Mucosa of descending colon (tissue), 3 donors: ENCODE measurements around the gene DNAI1. TPM values are rescaled to one million over a fixed set of nuclear protein-coding genes. Genes with fewer than 3 reads are reported as not detected.

ENCODE experiments used
- ATAC-seq: fragments of 200-7000 bp; cut with Tn5 transposase; one replicate; pipeline ENCODE4 v1.9.1; 2020; ENCODE audit warnings: mild to moderate bottlenecking, moderate library complexity
- DNase-seq, 3 donors: peaks; one replicate each; pipeline ENCODE4 v3.0.0-alpha.2; 2020
- H3K36me3 ChIP-seq: fragments of 200-600 bp; one replicate; pipeline ENCODE4 v1.8.0; 2021; ENCODE audit warnings: low read depth, mild to moderate bottlenecking
- H3K4me1 ChIP-seq: fragments of 200-600 bp; one replicate; pipeline ENCODE4 v1.8.0; 2021; ENCODE audit warnings: low read depth, mild to moderate bottlenecking
- H3K4me3 ChIP-seq: fragments of 200-600 bp; one replicate; pipeline ENCODE4 v1.8.0; 2021; ENCODE audit warnings: mild to moderate bottlenecking
- H3K9me3 ChIP-seq: fragments of 200-600 bp; one replicate; pipeline ENCODE4 v1.8.0; 2021; ENCODE audit warnings: mild to moderate bottlenecking
- intact Hi-C, 2 donors: fragments of 100-400 bp; cut with DNase I in 1 of 2; cut with micrococcal nuclease in 1 of 2; formaldehyde crosslinking; loops; one replicate each; pipeline versions ENCODE4 v1.11.0 to v1.11.1; 2022; cut with DNase I, micrococcal nuclease
- total RNA-seq, 3 donors: library from RNA; stranded (reverse); fragmentation: NEBNext Ultra II Directional in 2 of 3; extraction: Animal tissue kit (Norgen Biotek cat#: 25700) in 2 of 3; gene quantifications; one replicate each; pipeline versions ENCODE4 v1.2.1 to v1.2.4, GENCODE V29; 2021 to 2023
- TF ChIP-seq, protein P1 (sequence below): fragments of 200-600 bp; IDR thresholded peaks from one replicate; pipeline ENCODE4 v1.8.0; 2022; ENCODE audit warnings: antibody characterized with exemption, mild to moderate bottlenecking
- donor health status: DM: no; HTN: no; CAD: no; lungs with moderate emphysema.
- donor health status: DM: no; HTN: no; CAD: no.
- donor health status: DM: no; HTN: yes; CAD: no.

The DNAI1 gene
- total RNA-seq, 3 donors from 2014 or later, result not detected

- Histone ChIP-seq H3K9me3 (no peaks in the 10 kb centered on the region), H3K4me3 (no peak overlapping the region), H3K4me1 (peaks cover 8% of the 10 kb centered on the region), H3K36me3 (no peaks in the 10 kb centered on the region)
- intact Hi-C loops, result no loop called here
- TF ChIP-seq, protein P1, sequence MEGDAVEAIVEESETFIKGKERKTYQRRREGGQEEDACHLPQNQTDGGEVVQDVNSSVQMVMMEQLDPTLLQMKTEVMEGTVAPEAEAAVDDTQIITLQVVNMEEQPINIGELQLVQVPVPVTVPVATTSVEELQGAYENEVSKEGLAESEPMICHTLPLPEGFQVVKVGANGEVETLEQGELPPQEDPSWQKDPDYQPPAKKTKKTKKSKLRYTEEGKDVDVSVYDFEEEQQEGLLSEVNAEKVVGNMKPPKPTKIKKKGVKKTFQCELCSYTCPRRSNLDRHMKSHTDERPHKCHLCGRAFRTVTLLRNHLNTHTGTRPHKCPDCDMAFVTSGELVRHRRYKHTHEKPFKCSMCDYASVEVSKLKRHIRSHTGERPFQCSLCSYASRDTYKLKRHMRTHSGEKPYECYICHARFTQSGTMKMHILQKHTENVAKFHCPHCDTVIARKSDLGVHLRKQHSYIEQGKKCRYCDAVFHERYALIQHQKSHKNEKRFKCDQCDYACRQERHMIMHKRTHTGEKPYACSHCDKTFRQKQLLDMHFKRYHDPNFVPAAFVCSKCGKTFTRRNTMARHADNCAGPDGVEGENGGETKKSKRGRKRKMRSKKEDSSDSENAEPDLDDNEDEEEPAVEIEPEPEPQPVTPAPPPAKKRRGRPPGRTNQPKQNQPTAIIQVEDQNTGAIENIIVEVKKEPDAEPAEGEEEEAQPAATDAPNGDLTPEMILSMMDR, result no peak
- ATAC-seq (no peak), DNase-seq (no peak)
Measured at GRCh38 chr9:34519321-34520020, 60.9 kb downstream of the DNAI1 start.

GRCh38 chr9:34520096-34520495, 61.5 kb downstream of the DNAI1 start:
- DNase-seq, result no peak
- no peaks in the 10 kb centered on the region for H3K36me3 ChIP-seq
- no peaks in the 10 kb centered on the region for H3K9me3 ChIP-seq
- TF ChIP-seq, protein P1, result no peak
- H3K4me3 ChIP-seq, result no peak overlapping the region
- no peak for ATAC-seq
- peaks cover 8% of the 10 kb centered on the region for H3K4me1 ChIP-seq
- intact Hi-C loops, result no loop called here

- Histone ChIP-seq H3K4me1 (peaks cover 8% of the 10 kb centered on the region), H3K36me3 (no peaks in the 10 kb centered on the region), H3K9me3 (no peaks in the 10 kb centered on the region), H3K4me3 (no peak overlapping the region)
- DNase-seq (no peak), ATAC-seq (no peak)
- TF ChIP-seq, protein P1, result no peak
- intact Hi-C loops, result no loop called here
Measured at GRCh38 chr9:34520505-34521385, 62.1 kb downstream of the DNAI1 start.

- intact Hi-C loops, result no loop called here
Measured at GRCh38 chr9:34521406-34522045, 62.9 kb downstream of the DNAI1 start.

More at GRCh38 chr9:34521406-34522045, 62.9 kb downstream of the DNAI1 start:
- Histone ChIP-seq H3K36me3 (no peaks in the 10 kb centered on the region), H3K4me1 (peaks cover 8% of the 10 kb centered on the region), H3K4me3 (no peak overlapping the region), H3K9me3 (no peaks in the 10 kb centered on the region)
- TF ChIP-seq, protein P1, result no peak
- DNase-seq (no peak), ATAC-seq (no peak)
